IMR-90 (cell line): Measurements from ENCODE around the gene ZCCHC24. TPM values are rescaled to one million over a fixed set of nuclear protein-coding genes. Genes with fewer than 3 reads are reported as not detected.

ENCODE experiments used
- ATAC-seq: fragments of 200-7000 bp; cut with Tn5 transposase; 2 replicates; pipeline ENCODE4 v1.9.1; 2020; ENCODE audit warnings: low read depth, mild to moderate bottlenecking, moderate library complexity
- BruUV-seq: library from RNA; stranded (reverse); fragments of 400-500 nt; replicated peaks from 2 replicates; lab custom pipeline; 2021; lab: Mats Ljungman, UMichigan
- CTCF ChIA-PET: fragments of 300-600 bp; formaldehyde crosslinking; extraction: SDS; loops from one replicate; lab custom pipeline; 2021; ENCODE audit warnings: antibody characterized with exemption; lab: Yijun Ruan, JAX
- POLR2A ChIA-PET: fragments of 300-600 bp; sonication (Branson Sonifier 250); formaldehyde crosslinking; loops from one replicate; lab custom pipeline; 2022; ENCODE audit warnings: antibody characterized with exemption; ENCODE audit not compliant: unreplicated experiment; lab: Charles Lee
- DNase-seq: peaks from one replicate; pipeline ENCODE4 v3.0.0; 2013
- H2AFZ ChIP-seq: replicated peaks from 2 replicates; pipeline ENCODE3; 2013; ENCODE audit warnings: low read length, mild to moderate bottlenecking; ENCODE audit not compliant: poor library complexity
- H2AK5ac ChIP-seq: 2 replicates; pipeline ENCODE4 v1.6.1; 2013; ENCODE audit warnings: low read depth, low read length, inconsistent platforms
- H2AK9ac ChIP-seq: replicated peaks from 2 replicates; pipeline ENCODE3; 2013; ENCODE audit warnings: mild to moderate bottlenecking, low read depth, low read length, moderate library complexity; ENCODE audit not compliant: poor library complexity
- H2BK120ac ChIP-seq: 2 replicates; pipeline ENCODE4 v1.6.1; 2013; ENCODE audit warnings: low read depth, low read length, inconsistent platforms
- H2BK15ac ChIP-seq: 3 replicates; pipeline ENCODE4 v1.6.1; 2013; ENCODE audit warnings: low read depth, low read length, inconsistent platforms
- H2BK20ac ChIP-seq: 2 replicates; pipeline ENCODE4 v1.6.1; 2013; ENCODE audit warnings: low read depth, mild to moderate bottlenecking, inconsistent platforms, low read length, moderate library complexity
- H2BK5ac ChIP-seq: 2 replicates; pipeline ENCODE4 v1.6.1; 2013; ENCODE audit warnings: mild to moderate bottlenecking, low read depth, low read length, inconsistent platforms; ENCODE audit not compliant: poor library complexity, severe bottlenecking
- H3K14ac ChIP-seq: replicated peaks from 2 replicates; pipeline ENCODE4 v1.6.1; 2013; ENCODE audit warnings: low read depth, low read length, inconsistent platforms
- H3K18ac ChIP-seq: 2 replicates; pipeline ENCODE4 v1.6.1; 2013; ENCODE audit warnings: low read depth, low read length, control low read depth
- H3K23ac ChIP-seq: 2 replicates; pipeline ENCODE4 v1.6.1; 2013; ENCODE audit warnings: low read depth, low read length, inconsistent platforms
- H3K27ac ChIP-seq: 2 replicates; pipeline ENCODE4 v1.5.1; 2013; ENCODE audit warnings: mild to moderate bottlenecking, control low read depth, low read length; ENCODE audit not compliant: insufficient read depth
- H3K27me3 ChIP-seq: 2 replicates; pipeline ENCODE4 v1.6.1; 2013; ENCODE audit warnings: low read length; ENCODE audit not compliant: control insufficient read depth, insufficient read depth
- H3K36me3 ChIP-seq: 2 replicates; pipeline ENCODE4 v1.6.1; 2013; ENCODE audit warnings: low read length, mixed read lengths; ENCODE audit not compliant: control insufficient read depth, insufficient read depth
- H3K4ac ChIP-seq: 2 replicates; pipeline ENCODE4 v1.6.1; 2013; ENCODE audit warnings: low read depth, low read length, inconsistent platforms
- H3K4me1 ChIP-seq: 2 replicates; pipeline ENCODE4 v1.6.1; 2013; ENCODE audit warnings: low read length, mixed read lengths; ENCODE audit not compliant: control insufficient read depth, insufficient read depth
- H3K4me2 ChIP-seq: 2 replicates; pipeline ENCODE4 v1.6.1; 2013; ENCODE audit warnings: low read depth, mild to moderate bottlenecking, control low read depth, low read length, moderate library complexity
- H3K4me3 ChIP-seq: 2 replicates; pipeline ENCODE4 v1.5.1; 2013; ENCODE audit warnings: low read depth, mild to moderate bottlenecking, control low read depth, low read length, moderate library complexity; ENCODE audit not compliant: insufficient read depth
- H3K56ac ChIP-seq: 2 replicates; pipeline ENCODE4 v1.6.1; 2013; ENCODE audit warnings: low read length, inconsistent platforms; ENCODE audit not compliant: insufficient read depth; ENCODE audit errors: extremely low read depth
- H3K79me1 ChIP-seq, 2 experiments: 2 replicates each; pipeline ENCODE4 v1.6.1; 2013; ENCODE audit warnings: low read length in 2 of 2, inconsistent platforms in 1 of 2, low read depth in 1 of 2
- H3K9ac ChIP-seq: 2 replicates; pipeline ENCODE4 v1.6.1; 2013; ENCODE audit warnings: low read depth, low read length, control low read depth
- H3K9me1 ChIP-seq: 2 replicates; pipeline ENCODE4 v1.6.1; 2013; ENCODE audit warnings: low read length, inconsistent platforms; ENCODE audit not compliant: insufficient read depth
- H3K9me3 ChIP-seq: 2 replicates; pipeline ENCODE4 v1.6.1; 2013; ENCODE audit warnings: low read length; ENCODE audit not compliant: control insufficient read depth, insufficient read depth
- H4K20me1 ChIP-seq: 2 replicates; pipeline ENCODE4 v1.6.1; 2013; ENCODE audit warnings: low read length, inconsistent platforms; ENCODE audit not compliant: insufficient read depth
- H4K5ac ChIP-seq: 2 replicates; pipeline ENCODE4 v1.6.1; 2013; ENCODE audit warnings: mild to moderate bottlenecking, low read depth, low read length, control low read depth
- H4K8ac ChIP-seq, 2 experiments: 2 replicates each; pipeline ENCODE4 v1.6.1; 2013; ENCODE audit warnings: low read depth in 2 of 2, low read length in 2 of 2, control low read depth in 1 of 2, inconsistent platforms in 1 of 2
- H4K91ac ChIP-seq: 2 replicates; pipeline ENCODE4 v1.6.1; 2013; ENCODE audit warnings: low read depth, low read length, inconsistent platforms; ENCODE audit not compliant: insufficient read depth
- BHLHE40 ChIP-seq: fragments of 150-350 bp; IDR thresholded peaks from 2 replicates; pipeline ENCODE4 v1.6.1; 2016; ENCODE audit warnings: mild to moderate bottlenecking, low read depth, low read length
- CEBPB ChIP-seq: IDR thresholded peaks from 2 replicates; pipeline ENCODE4 v1.6.1; 2012; ENCODE audit warnings: low read depth, low read length, improper control_type of control experiment
- CTCF ChIP-seq: conservative IDR thresholded peaks from 2 replicates; pipeline ENCODE4 v1.5.1; 2012; ENCODE audit warnings: mild to moderate bottlenecking, low read depth, low read length, improper control_type of control experiment
- ELK1 ChIP-seq: fragments of 150-350 bp; IDR thresholded peaks from 2 replicates; pipeline ENCODE4 v1.6.1; 2016; ENCODE audit warnings: low read depth, mild to moderate bottlenecking, low read length, moderate library complexity, borderline replicate concordance
- FOS ChIP-seq: fragments of 150-350 bp; IDR thresholded peaks from 2 replicates; pipeline ENCODE4 v1.6.1; 2016; ENCODE audit warnings: low read depth, low read length
- MAZ ChIP-seq: IDR thresholded peaks from 2 replicates; pipeline ENCODE4 v1.6.1; 2012; ENCODE audit warnings: low read depth, mild to moderate bottlenecking, low read length, improper control_type of control experiment, moderate library complexity, borderline replicate concordance
- MXI1 ChIP-seq: IDR thresholded peaks from 2 replicates; pipeline ENCODE4 v1.6.1; 2012; ENCODE audit warnings: low read depth, mild to moderate bottlenecking, low read length, moderate library complexity, borderline replicate concordance
- NFE2L2 ChIP-seq: fragments of 150-350 bp; IDR thresholded peaks from 2 replicates; pipeline ENCODE4 v1.6.1; 2016; ENCODE audit warnings: low read depth, mild to moderate bottlenecking, low read length
- POLR2A ChIP-seq: IDR thresholded peaks from 2 replicates; pipeline ENCODE4 v1.6.1; 2012; ENCODE audit warnings: mild to moderate bottlenecking, low read depth, low read length
- RAD21 ChIP-seq: IDR thresholded peaks from 2 replicates; pipeline ENCODE4 v1.6.1; 2012; ENCODE audit warnings: low read length, improper control_type of control experiment
- RCOR1 ChIP-seq: IDR thresholded peaks from 2 replicates; pipeline ENCODE4 v1.6.1; 2012; ENCODE audit warnings: mild to moderate bottlenecking, low read length, improper control_type of control experiment; ENCODE audit not compliant: insufficient replicate concordance
- RFX5 ChIP-seq: IDR thresholded peaks from 2 replicates; pipeline ENCODE4 v1.8.0; 2012; ENCODE audit warnings: low read depth, mild to moderate bottlenecking, low read length, moderate library complexity
- SMC3 ChIP-seq: fragments of 150-350 bp; IDR thresholded peaks from 2 replicates; pipeline ENCODE4 v1.6.1; 2016; ENCODE audit warnings: low read depth, mild to moderate bottlenecking, antibody characterized with exemption, low read length, moderate library complexity
- USF2 ChIP-seq: fragments of 150-350 bp; IDR thresholded peaks from 2 replicates; pipeline ENCODE4 v1.6.1; 2017; ENCODE audit warnings: mild to moderate bottlenecking, antibody characterized with exemption, low read length, low read depth
- WGBS, 2 experiments: methylation state at CpG; one replicate each; pipeline versions ENCODE4 v1.1.5 to v1.1.7; 2013; ENCODE audit warnings: missing lambda C conversion rate in 2 of 2; ENCODE audit not compliant: insufficient read length in 1 of 2; ENCODE audit errors: extremely low coverage in 2 of 2; 5-methylcytosine and 5-hydroxymethylcytosine counted together
- dilution Hi-C: fragments of 300-500 bp; cut with HindIII; formaldehyde crosslinking; loops from one replicate; pipeline ENCODE4 v1.14.3; 2018; ENCODE audit warnings: low sequenced_read_pairs; ENCODE audit not compliant: unreplicated experiment
- in situ Hi-C: fragments of 300-500 bp; cut with MboI; formaldehyde crosslinking; loops from 3 replicates; pipeline ENCODE4 v1.14.3; 2019; ENCODE audit warnings: low sequenced_read_pairs, inconsistent platforms, mixed read lengths
- intact Hi-C: fragments of 100-400 bp; cut with micrococcal nuclease; formaldehyde crosslinking; loops from 2 replicates; pipeline ENCODE4 v1.10.0; 2022
- polyA plus RNA-seq, 3 experiments: library from polyadenylated mRNA; depleted of rRNA; stranded (reverse); fragments of >200 nt; gene quantifications; 2 replicates each; pipeline ENCODE4 v1.2.3, GENCODE V29; 2012; ENCODE audit warnings: low replicate concordance in 1 of 3
- total RNA-seq: library from RNA; depleted of rRNA; stranded (reverse); fragments of >200 nt; gene quantifications from 2 replicates; pipeline ENCODE4 v1.2.3, GENCODE V29; 2012

ZCCHC24 gene
- total and polyA plus RNA-seq, 2 of the 4 experiments (the other 2 are of a cell fraction): 15.1 to 25.9 TPM

- H2BK120ac ChIP-seq: no peak overlapping the region
- H3K79me1 ChIP-seq: peaks cover 58 to 92% of the 10 kb centered on the region in 2 experiments
- no TSS peak for BruUV-seq
- H3K9me3 ChIP-seq: no peaks in the 10 kb centered on the region
- H3K4me2 ChIP-seq: no peak overlapping the region
- in situ Hi-C loops: no loop called here
- TF ChIP-seq ELK1 (no peak), CTCF (no peak), MAZ (no peak), BHLHE40 (no peak), RAD21 (no peak), RFX5 (no peak), SMC3 (no peak), FOS (no peak), NFE2L2 (no peak), RCOR1 (no peak), USF2 (no peak), MXI1 (no peak), POLR2A (no peak), CEBPB (no peak)
- no peak overlapping the region for H2BK20ac ChIP-seq
- H3K4ac ChIP-seq: no peak overlapping the region
- H2BK15ac ChIP-seq: no peak overlapping the region
- peak overlapping the region; percentile 23 for H2AK5ac ChIP-seq
- intact Hi-C loops: no loop called here
- no peak overlapping the region for H2AFZ ChIP-seq
- peaks cover 32% of the 10 kb centered on the region for H3K4me1 ChIP-seq
- ATAC-seq (no peak), DNase-seq (no peak)
- peaks cover 35% of the 10 kb centered on the region for H4K20me1 ChIP-seq
- no peak overlapping the region for H3K23ac ChIP-seq
- no peak overlapping the region for H3K27ac ChIP-seq
- H3K56ac ChIP-seq: no peak overlapping the region
- no peak overlapping the region for H4K5ac ChIP-seq
- POLR2A ChIA-PET: no interaction called here
- peaks cover 69% of the 10 kb centered on the region for H3K36me3 ChIP-seq
- H4K8ac ChIP-seq: no peak overlapping the region
- H3K9ac ChIP-seq: no peak overlapping the region
- 94% methylated on average over 7 of the region's 12 CpGs; no CpG with 5 or more reads in 1 of the 2 experiments for WGBS, 2 experiments
- no peaks in the 10 kb centered on the region for H3K27me3 ChIP-seq
- dilution Hi-C loops: no loop called here
- H3K18ac ChIP-seq: no peak overlapping the region
- no peak overlapping the region for H4K91ac ChIP-seq
- peaks cover 36% of the 10 kb centered on the region for H3K9me1 ChIP-seq
- CTCF ChIA-PET: no interaction called here
- peak overlapping the region; percentile 20 for H2AK9ac ChIP-seq
- H3K4me3 ChIP-seq: no peak overlapping the region
- H2BK5ac ChIP-seq: no peak overlapping the region
- H3K14ac ChIP-seq: 0 out of 2 replicates have a peak overlapping the region, but pooled peaks have one; percentile 11
Measured at GRCh38 chr10:79416578-79417255, 28.7 kb downstream of the ZCCHC24 start.
